ENCODE data around the gene AP1S1.

DNA sequence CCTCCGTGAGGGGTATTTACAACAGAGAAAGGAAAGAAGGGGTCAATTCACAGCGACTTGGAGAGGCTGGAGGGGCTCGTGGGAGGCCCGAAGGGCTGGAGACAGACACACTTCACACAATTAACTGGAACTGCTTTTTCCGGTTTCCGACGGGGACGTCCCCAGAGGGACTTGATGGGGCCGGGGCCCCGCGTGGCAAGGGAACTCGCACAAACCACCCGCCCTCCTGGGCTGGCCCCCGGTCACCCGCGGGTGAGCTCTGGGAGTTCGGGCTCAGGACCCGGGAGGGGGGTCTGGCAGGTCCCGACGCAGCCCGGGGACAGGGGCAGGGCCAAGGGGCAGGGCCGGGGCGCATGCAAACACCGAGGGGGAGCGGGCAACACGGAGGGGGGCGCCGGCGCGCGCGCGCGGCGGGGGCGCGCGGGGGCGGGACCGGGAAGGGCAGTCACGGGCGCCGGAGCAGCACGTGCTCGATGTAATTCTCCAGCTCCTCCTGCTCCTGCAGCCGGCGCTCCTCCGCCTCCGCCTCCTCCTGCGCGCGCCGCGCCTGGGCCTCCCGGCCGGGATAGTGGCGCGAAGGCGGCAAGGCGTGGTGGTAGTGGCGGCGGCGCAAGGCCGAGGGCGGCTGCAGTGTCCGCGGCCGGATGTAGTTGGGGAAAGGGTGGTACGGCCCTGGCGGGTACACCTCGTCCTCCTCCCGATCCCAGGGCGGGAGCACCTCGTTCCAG lies 8.4 kb downstream of the AP1S1 start:
- TF ChIP-seq, protein P1, sequence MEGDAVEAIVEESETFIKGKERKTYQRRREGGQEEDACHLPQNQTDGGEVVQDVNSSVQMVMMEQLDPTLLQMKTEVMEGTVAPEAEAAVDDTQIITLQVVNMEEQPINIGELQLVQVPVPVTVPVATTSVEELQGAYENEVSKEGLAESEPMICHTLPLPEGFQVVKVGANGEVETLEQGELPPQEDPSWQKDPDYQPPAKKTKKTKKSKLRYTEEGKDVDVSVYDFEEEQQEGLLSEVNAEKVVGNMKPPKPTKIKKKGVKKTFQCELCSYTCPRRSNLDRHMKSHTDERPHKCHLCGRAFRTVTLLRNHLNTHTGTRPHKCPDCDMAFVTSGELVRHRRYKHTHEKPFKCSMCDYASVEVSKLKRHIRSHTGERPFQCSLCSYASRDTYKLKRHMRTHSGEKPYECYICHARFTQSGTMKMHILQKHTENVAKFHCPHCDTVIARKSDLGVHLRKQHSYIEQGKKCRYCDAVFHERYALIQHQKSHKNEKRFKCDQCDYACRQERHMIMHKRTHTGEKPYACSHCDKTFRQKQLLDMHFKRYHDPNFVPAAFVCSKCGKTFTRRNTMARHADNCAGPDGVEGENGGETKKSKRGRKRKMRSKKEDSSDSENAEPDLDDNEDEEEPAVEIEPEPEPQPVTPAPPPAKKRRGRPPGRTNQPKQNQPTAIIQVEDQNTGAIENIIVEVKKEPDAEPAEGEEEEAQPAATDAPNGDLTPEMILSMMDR (IDR thresholded peaks at IDR 0.05) = no peak
- no peak for TF ChIP-seq EZH2 (IDR thresholded peaks at IDR 0.05; ENCODE audit: borderline replicate concordance, insufficient read depth, low read depth, low read length, poor library complexity, severe bottlenecking)
